ENCODE data around the gene ZBTB25. TPM values are rescaled to one million over a fixed set of nuclear protein-coding genes. Genes with fewer than 3 reads are reported as not detected.

The ZBTB25 gene, protein sequence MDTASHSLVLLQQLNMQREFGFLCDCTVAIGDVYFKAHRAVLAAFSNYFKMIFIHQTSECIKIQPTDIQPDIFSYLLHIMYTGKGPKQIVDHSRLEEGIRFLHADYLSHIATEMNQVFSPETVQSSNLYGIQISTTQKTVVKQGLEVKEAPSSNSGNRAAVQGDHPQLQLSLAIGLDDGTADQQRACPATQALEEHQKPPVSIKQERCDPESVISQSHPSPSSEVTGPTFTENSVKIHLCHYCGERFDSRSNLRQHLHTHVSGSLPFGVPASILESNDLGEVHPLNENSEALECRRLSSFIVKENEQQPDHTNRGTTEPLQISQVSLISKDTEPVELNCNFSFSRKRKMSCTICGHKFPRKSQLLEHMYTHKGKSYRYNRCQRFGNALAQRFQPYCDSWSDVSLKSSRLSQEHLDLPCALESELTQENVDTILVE
- total RNA-seq = 24.7 and 24.9 TPM in 2 replicates

DNA sequence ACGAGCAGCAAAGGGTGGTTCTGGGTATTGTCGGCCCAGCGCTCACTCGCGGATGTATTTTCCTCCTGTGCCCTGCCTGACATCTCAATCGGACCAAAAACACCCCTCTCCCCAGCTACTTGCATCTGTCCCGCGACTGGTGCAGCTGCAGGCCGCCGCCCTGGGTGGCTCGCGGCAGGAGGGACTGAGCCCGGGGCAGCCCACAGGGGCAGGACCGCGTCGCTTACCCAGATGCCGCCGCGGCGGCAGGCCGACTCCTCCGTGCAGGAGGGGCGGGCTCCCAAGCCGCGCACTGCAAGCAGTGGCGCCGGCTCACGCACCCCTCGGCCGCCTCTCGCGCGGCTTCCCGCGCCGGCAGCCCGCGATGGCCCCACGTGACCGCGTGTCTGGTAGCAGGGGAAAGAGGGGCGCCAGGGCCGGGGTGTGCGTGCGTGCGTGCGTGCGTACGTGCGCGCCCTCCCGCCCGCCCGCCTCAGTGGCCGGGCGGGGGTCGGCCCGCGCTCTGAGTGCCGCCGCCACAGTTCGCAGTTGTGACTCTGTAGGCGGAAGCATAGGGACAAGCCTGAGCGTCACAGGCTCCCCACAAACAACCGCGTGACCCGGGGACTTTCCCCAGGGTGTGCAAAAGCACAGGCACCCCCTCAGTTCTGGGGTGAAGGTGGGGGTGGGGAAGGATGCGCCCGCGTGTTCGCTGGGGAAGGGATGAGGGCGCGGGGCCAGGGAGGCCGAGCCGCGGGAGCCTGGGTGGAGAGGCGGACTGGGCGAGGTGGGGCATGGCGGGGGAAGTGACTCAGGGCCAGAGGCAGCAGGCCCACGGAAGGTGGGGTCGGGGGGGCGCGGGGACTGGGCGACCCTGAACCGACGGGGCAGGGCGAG lies at the start of gene ZBTB25:
TSS of gene ZBTB25 (minus strand) at position 405 of the 876 bp plus-strand sequence. CDS start 13,305 bp downstream, outside the sequence.
- Mint-ChIP-seq H3K4me3 (ENCODE audit: low read depth) (peak within 1 kb of the TSS; percentile 95), H3K36me3 (ENCODE audit: low read depth) (peaks cover 57% of the 10 kb centered on the region), H3K9me3 (no peaks in the 10 kb centered on the region), H3K27ac (peak within 1 kb of the TSS; percentile 99), H3K27me3 (ENCODE audit: low read depth) (no peaks in the 10 kb centered on the region), H3K4me1 (ENCODE audit: low read depth) (peaks cover 57% of the 10 kb centered on the region)
- peak; percentile 95 for DNase-seq (ENCODE audit: low spot score)
- intact Hi-C loops (cut with micrococcal nuclease) = loop anchor here (1.0 to 10.0 kb wide), 9 partner anchors 8 to 1029 kb away; partner anchors contain the start of genes HSPA2, MTHFD1, SYNE2 and WDR89

GRCh38 chr14:64550621-64551333 lies 47.1 kb upstream of the ZBTB25 start:
- Mint-ChIP-seq H3K36me3 (ENCODE audit: low read depth) (no peaks in the 10 kb centered on the region), H3K4me1 (ENCODE audit: low read depth) (peaks cover 10% of the 10 kb centered on the region), H3K9me3 (no peaks in the 10 kb centered on the region), H3K27ac (no peak overlapping the region), H3K4me3 (ENCODE audit: low read depth) (peak overlapping the region; percentile 28), H3K27me3 (ENCODE audit: low read depth) (peaks cover 52% of the 10 kb centered on the region)
- DNase-seq (ENCODE audit: low spot score) = no peak
- intact Hi-C loops (cut with micrococcal nuclease) = no loop called here

DNA sequence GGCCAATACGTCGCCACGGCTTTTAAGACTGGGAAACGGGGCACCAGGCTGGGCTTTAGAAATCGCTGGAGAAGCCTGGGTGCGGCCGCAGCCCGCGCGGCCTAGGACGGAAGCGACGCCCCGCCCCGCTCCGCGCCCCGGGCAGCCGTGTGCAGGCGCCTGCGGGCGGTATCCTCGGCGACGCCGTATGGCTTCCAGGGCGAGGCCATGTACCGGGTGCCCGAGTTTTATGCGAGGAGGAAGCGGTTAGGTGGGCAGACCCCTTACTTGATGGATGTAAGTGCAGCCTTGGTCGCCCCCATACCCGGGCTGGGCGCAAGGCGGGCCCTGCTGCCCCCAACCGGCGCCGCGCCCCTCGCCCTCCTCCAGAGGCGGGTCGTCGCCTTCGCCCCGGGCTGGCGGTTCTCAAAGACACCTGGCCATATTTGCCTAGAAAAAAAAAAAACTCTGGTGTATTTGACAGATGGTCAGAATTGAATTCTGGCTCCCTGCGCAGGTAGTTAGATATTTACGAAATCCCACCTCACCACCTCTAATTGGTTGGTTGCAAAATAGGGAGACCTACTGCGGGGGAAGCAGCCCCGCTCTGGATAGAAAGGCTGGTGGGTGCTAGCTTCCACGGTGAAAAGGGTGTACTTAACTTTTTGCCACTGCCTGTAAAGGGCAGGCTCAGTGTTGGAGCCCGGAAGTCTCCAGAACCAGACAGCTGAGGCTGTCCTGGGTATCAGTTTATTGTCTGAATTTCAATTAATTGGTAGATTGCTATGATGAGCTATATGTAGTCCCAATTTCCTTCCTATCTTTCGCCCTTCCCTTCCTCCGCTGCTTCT lies 46.4 kb upstream of the ZBTB25 start, which contains the start of gene PPP1R36:
TSS of gene PPP1R36 (plus strand) at position 171 of the 830 bp plus-strand sequence. CDS start at position 208, 37 bp downstream.
- DNase-seq (ENCODE audit: low spot score) = peak; percentile 32
- no peaks in the 10 kb centered on the region for H3K36me3 Mint-ChIP-seq (ENCODE audit: low read depth)
- H3K27ac Mint-ChIP-seq = no peak within 1 kb of the TSS
- H3K9me3 Mint-ChIP-seq = no peaks in the 10 kb centered on the region
- peaks cover 10% of the 10 kb centered on the region for H3K4me1 Mint-ChIP-seq (ENCODE audit: low read depth)
- intact Hi-C loops (cut with micrococcal nuclease) = loop anchor here (1.0 kb wide), 1 partner anchor 10 kb away; the partner anchor contains the start of gene HSPA2
- H3K4me3 Mint-ChIP-seq (ENCODE audit: low read depth) = peak within 1 kb of the TSS; percentile 58
- peaks cover 48% of the 10 kb centered on the region for H3K27me3 Mint-ChIP-seq (ENCODE audit: low read depth)

DNA sequence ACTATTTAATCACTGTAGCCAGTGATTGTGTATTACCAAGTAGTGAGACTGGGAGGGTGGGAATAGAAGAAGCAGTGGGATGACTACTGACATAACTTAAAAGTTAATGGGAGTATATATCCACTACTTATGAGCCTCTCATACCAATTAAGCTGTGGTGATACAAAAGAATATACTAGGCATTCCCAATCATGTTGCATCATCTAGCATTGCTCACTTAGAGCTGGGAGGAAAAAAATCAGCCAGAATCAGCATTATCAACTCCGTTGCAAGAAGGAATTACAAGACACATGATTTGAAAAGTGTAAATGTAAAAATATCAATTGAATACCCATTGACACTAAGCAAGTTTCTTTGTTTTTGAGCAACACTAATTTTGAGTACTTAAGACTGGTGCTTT lies 45.4 kb upstream of the ZBTB25 start:
- Mint-ChIP-seq H3K4me3 (ENCODE audit: low read depth) (no peak overlapping the region), H3K27me3 (ENCODE audit: low read depth) (peaks cover 52% of the 10 kb centered on the region)
- intact Hi-C loops (cut with micrococcal nuclease) = loop anchor here (1.0 kb wide), 1 partner anchor 9 kb away; the partner anchor contains the start of gene HSPA2

DNA sequence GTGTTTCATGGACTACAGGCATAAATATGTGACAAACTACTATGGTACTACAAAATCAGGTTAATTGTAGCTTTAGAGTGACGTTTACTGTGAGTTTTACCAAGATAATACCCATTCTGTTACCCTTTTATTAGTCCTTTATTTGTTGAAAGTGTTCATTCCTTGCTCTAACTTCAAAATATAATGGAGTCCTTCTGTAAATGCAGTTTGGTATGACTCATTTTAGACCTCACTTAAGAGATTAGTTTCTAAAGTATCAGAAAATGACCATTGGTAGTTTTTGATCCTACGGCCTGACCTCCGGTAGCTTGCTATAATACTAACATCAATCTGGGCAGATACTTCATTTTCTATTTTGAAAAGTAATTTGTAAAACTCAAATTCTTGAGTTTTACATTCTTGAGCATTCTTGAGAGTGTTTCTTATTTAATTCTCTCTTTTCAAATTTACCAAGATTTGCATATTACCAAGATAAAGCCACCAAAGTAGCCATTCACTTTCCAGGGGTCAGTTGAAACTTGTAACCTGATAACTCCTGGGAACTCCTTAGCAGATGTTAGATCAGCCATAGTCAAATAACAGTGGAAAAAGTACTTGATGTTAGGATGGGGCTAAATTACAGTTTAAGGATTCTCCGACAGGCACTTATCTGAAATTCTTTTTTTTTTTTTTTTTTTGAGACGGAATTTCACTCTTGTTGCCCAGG lies 41.1 kb upstream of the ZBTB25 start:
- H3K4me1 Mint-ChIP-seq (ENCODE audit: low read depth) = peaks cover 28% of the 10 kb centered on the region
- H3K36me3 Mint-ChIP-seq (ENCODE audit: low read depth) = peaks cover 14% of the 10 kb centered on the region
- peaks cover 53% of the 10 kb centered on the region for H3K27me3 Mint-ChIP-seq (ENCODE audit: low read depth)
- no peak overlapping the region for H3K27ac Mint-ChIP-seq
- intact Hi-C loops (cut with micrococcal nuclease) = loop anchor here (5.0 kb wide), 1 partner anchor 158 kb away; the partner anchor contains the start of gene PLEKHG3
- H3K9me3 Mint-ChIP-seq = peaks cover 8% of the 10 kb centered on the region
- H3K4me3 Mint-ChIP-seq (ENCODE audit: low read depth) = no peak overlapping the region
- DNase-seq (ENCODE audit: low spot score) = no peak

More for the DNA sequence above, 45.4 kb upstream of the ZBTB25 start:
- Mint-ChIP-seq H3K9me3 (no peaks in the 10 kb centered on the region), H3K27ac (no peak overlapping the region), H3K36me3 (ENCODE audit: low read depth) (no peaks in the 10 kb centered on the region), H3K4me1 (ENCODE audit: low read depth) (peaks cover 13% of the 10 kb centered on the region)
- DNase-seq (ENCODE audit: low spot score) = no peak

DNA sequence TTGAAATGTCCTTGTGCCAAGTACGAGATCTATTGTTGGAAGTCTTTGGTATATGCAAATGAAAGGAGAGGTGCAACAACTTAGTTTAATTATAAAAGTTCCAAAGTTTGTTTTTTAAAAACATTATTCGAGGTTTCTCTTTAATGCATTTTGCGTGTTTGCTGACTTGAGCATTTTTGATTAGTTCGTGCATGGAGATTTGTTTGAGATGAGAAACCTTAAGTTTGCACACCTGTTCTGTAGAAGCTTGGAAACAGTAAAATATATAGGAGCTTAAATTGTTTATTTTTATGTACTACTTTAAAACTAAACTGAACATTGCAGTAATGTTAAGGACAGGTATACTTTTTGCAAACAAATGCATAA lies 39.2 kb upstream of the ZBTB25 start:
- Mint-ChIP-seq H3K4me1 (ENCODE audit: low read depth) (peaks cover 27% of the 10 kb centered on the region), H3K4me3 (ENCODE audit: low read depth) (peak overlapping the region; percentile 93), H3K36me3 (ENCODE audit: low read depth) (peaks cover 14% of the 10 kb centered on the region), H3K9me3 (peaks cover 8% of the 10 kb centered on the region), H3K27me3 (ENCODE audit: low read depth) (peaks cover 42% of the 10 kb centered on the region), H3K27ac (no peak overlapping the region)
- DNase-seq (ENCODE audit: low spot score) = no peak
- intact Hi-C loops (cut with micrococcal nuclease) = loop anchor here (5.0 kb wide), 1 partner anchor 159 kb away; the partner anchor contains the start of gene PLEKHG3

DNA sequence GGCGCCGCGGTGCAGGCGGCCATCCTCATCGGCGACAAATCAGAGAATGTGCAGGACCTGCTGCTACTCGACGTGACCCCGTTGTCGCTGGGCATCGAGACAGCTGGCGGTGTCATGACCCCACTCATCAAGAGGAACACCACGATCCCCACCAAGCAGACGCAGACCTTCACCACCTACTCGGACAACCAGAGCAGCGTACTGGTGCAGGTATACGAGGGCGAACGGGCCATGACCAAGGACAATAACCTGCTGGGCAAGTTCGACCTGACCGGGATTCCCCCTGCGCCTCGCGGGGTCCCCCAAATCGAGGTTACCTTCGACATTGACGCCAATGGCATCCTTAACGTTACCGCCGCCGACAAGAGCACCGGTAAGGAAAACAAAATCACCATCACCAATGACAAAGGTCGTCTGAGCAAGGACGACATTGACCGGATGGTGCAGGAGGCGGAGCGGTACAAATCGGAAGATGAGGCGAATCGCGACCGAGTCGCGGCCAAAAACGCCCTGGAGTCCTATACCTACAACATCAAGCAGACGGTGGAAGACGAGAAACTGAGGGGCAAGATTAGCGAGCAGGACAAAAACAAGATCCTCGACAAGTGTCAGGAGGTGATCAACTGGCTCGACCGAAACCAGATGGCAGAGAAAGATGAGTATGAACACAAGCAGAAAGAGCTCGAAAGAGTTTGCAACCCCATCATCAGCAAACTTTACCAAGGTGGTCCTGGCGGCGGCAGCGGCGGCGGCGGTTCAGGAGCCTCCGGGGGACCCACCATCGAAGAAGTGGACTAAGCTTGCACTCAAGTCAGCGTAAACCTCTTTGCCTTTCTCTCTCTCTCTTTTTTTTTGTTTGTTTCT lies 38.6 kb upstream of the ZBTB25 start:
- no peak for DNase-seq (ENCODE audit: low spot score)
- H3K27ac Mint-ChIP-seq = no peak overlapping the region
- peaks cover 8% of the 10 kb centered on the region for H3K9me3 Mint-ChIP-seq
- intact Hi-C loops (cut with micrococcal nuclease) = loop anchor here (2.0 to 5.0 kb wide), 3 partner anchors 19 to 160 kb away; partner anchors contain the start of gene PLEKHG3
- H3K36me3 Mint-ChIP-seq (ENCODE audit: low read depth) = peaks cover 14% of the 10 kb centered on the region
- peaks cover 27% of the 10 kb centered on the region for H3K4me1 Mint-ChIP-seq (ENCODE audit: low read depth)
- H3K27me3 Mint-ChIP-seq (ENCODE audit: low read depth) = peaks cover 42% of the 10 kb centered on the region
- H3K4me3 Mint-ChIP-seq (ENCODE audit: low read depth) = peak overlapping the region; percentile 93

- Mint-ChIP-seq H3K9me3 (peaks cover 8% of the 10 kb centered on the region), H3K4me1 (ENCODE audit: low read depth) (peaks cover 27% of the 10 kb centered on the region), H3K27ac (no peak overlapping the region), H3K36me3 (ENCODE audit: low read depth) (peaks cover 14% of the 10 kb centered on the region), H3K27me3 (ENCODE audit: low read depth) (peaks cover 42% of the 10 kb centered on the region), H3K4me3 (ENCODE audit: low read depth) (peak overlapping the region; percentile 93)
- intact Hi-C loops (cut with micrococcal nuclease) = loop anchor here (2.0 to 5.0 kb wide), 3 partner anchors 19 to 161 kb away; partner anchors contain the start of gene PLEKHG3
- DNase-seq (ENCODE audit: low spot score) = no peak
These were observed 37.8 kb upstream of the ZBTB25 start for GRCh38 chr14:64541261-64541971.

GRCh38 chr14:64540208-64541202 lies 36.9 kb upstream of the ZBTB25 start, which contains the start of gene HSPA2:
HSPA2 (plus strand) TSS chr14:64540741; CDS start chr14:64540850, 109 bp downstream.
- peaks cover 27% of the 10 kb centered on the region for H3K4me1 Mint-ChIP-seq (ENCODE audit: low read depth)
- H3K27ac Mint-ChIP-seq = peak within 1 kb of the TSS; percentile 78
- peaks cover 8% of the 10 kb centered on the region for H3K9me3 Mint-ChIP-seq
- peak within 1 kb of the TSS; percentile 93 for H3K4me3 Mint-ChIP-seq (ENCODE audit: low read depth)
- DNase-seq (ENCODE audit: low spot score) = peak; percentile 95
- H3K27me3 Mint-ChIP-seq (ENCODE audit: low read depth) = peaks cover 42% of the 10 kb centered on the region
- H3K36me3 Mint-ChIP-seq (ENCODE audit: low read depth) = peaks cover 14% of the 10 kb centered on the region
- intact Hi-C loops (cut with micrococcal nuclease) = loop anchor here (1.0 to 5.0 kb wide), 5 partner anchors 9 to 162 kb away; partner anchors contain the start of genes PLEKHG3, PPP1R36 and ZBTB25

Data from activated T-helper 2 cell treated with anti-CD3 and anti-CD28 coated beads, Interferon-gamma antibody, Interleukin-2, Interleukin-4, amounts not matched to agents 10 μg/mL and 5 μg/mL and 100 μg/mL, durations not matched to agents 14 hours and 24 hours and 36 hours (primary cell).